Measurements from ENCODE around the gene ABHD8. TPM values are rescaled to one million over a fixed set of nuclear protein-coding genes. Genes with fewer than 3 reads are reported as not detected.

Gene ABHD8
- total RNA-seq, 1 experiment from 2014 or later: 5.2 TPM

GRCh38 chr19:17329366-17330261 is 26.4 kb upstream of the ABHD8 start:
- BruUV-seq (replicated peaks): no TSS peak
- Histone ChIP-seq H3K4me3 (replicated peaks in 1 of 2; ENCODE audit: low read depth in 1 of 2, low read length in 2 of 2) (no peak overlapping the region), H3K27me3 (ENCODE audit: insufficient read depth, low read length) (no peaks in the 10 kb centered on the region), H3K4me2 (ENCODE audit: low read length) (no peak overlapping the region), H3K4me1 (ENCODE audit: control insufficient read depth in 1 of 2, insufficient read depth in 2 of 2, low read length in 2 of 2) (peaks cover 16 to 39% of the 10 kb centered on the region in 2 experiments), H3K36me3 (ENCODE audit: control insufficient read depth in 1 of 2, insufficient read depth in 2 of 2, low read length in 2 of 2) (no peaks in the 10 kb centered on the region), H3K9me3 (ENCODE audit: control insufficient read depth in 1 of 2, insufficient read depth in 1 of 2, low read depth in 1 of 2, low read length in 2 of 2) (no peaks in the 10 kb centered on the region), H3K9me2 (ENCODE audit: insufficient read depth) (no peaks in the 10 kb centered on the region), H3K27ac (ENCODE audit: low read depth, low read length) (peak overlapping the region; percentile 52; the same call in 1 of the 2 replicates), H4K20me1 (ENCODE audit: insufficient read depth) (no peaks in the 10 kb centered on the region), H2AFZ (ENCODE audit: low read depth, low read length, poor library complexity, severe bottlenecking) (no peak overlapping the region), H3K79me2 (ENCODE audit: insufficient read depth, low read length) (peaks cover 5% of the 10 kb centered on the region; the same call in 1 of the 2 replicates), H3K9ac (ENCODE audit: low read length) (no peak overlapping the region)
- no peak for TF ChIP-seq SIN3A (IDR thresholded peaks at IDR 0.05; ENCODE audit: low read depth)
- TF ChIP-seq SP1 (IDR thresholded peaks at IDR 0.05; ENCODE audit: low read depth): no peak
- no peak for TF ChIP-seq SRF (IDR thresholded peaks at IDR 0.05; ENCODE audit: low read depth)
- TF ChIP-seq YY1 (IDR thresholded peaks at IDR 0.05; ENCODE audit: extremely low read depth, insufficient replicate concordance, low read depth, low read length): no peak
- no peak for DNase-seq (ENCODE audit: low read depth, low spot score)
- intact Hi-C loops (cut with micrococcal nuclease): no loop called here
- no peak for ATAC-seq
- POLR2A ChIA-PET: no interaction called here
- RAD21 ChIA-PET (ENCODE audit: low non-redundant PET in 1 of 2, low total read pairs in 2 of 2, uncharacterized antibody in 2 of 2, unreplicated experiment in 2 of 2): no interaction called here
- CTCF ChIA-PET: no interaction called here

- H3K4me2 ChIP-seq (ENCODE audit: low read length): peak overlapping the region; percentile 86
- no peak overlapping the region for H2AFZ ChIP-seq (ENCODE audit: low read depth, low read length, poor library complexity, severe bottlenecking)
- peak overlapping the region; percentile 50 to 65 for H3K4me3 ChIP-seq (replicated peaks in 1 of 2; ENCODE audit: low read depth in 1 of 2, low read length in 2 of 2)
- H3K36me3 ChIP-seq (ENCODE audit: control insufficient read depth in 1 of 2, insufficient read depth in 2 of 2, low read length in 2 of 2): no peaks in the 10 kb centered on the region
- H4K20me1 ChIP-seq (ENCODE audit: insufficient read depth): no peaks in the 10 kb centered on the region
- CTCF ChIA-PET: interaction anchor here (0.6 to 3.0 kb wide), 3 partner anchors 7 to 263 kb away, joined by 4 to 12 read pairs (median 4); no protein-coding TSS in a partner anchor
- H3K79me2 ChIP-seq (ENCODE audit: insufficient read depth, low read length): no peaks in the 10 kb centered on the region
- no peaks in the 10 kb centered on the region for H3K27me3 ChIP-seq (ENCODE audit: insufficient read depth, low read length)
- no peaks in the 10 kb centered on the region for H3K9me2 ChIP-seq (ENCODE audit: insufficient read depth)
- ATAC-seq (no peak), DNase-seq (ENCODE audit: low read depth, low spot score) (no peak)
- intact Hi-C loops (cut with micrococcal nuclease): no loop called here
- POLR2A ChIA-PET: interaction anchor here (0.6 to 2.8 kb wide), 5 partner anchors 10 to 71 kb away, joined by 3 to 9 read pairs (median 6); partner anchors contain the start of gene DDA1
- H3K27ac ChIP-seq (ENCODE audit: low read depth, low read length): peak overlapping the region; percentile 90
- H3K9ac ChIP-seq (ENCODE audit: low read length): peak overlapping the region; percentile 67
- peaks cover 16 to 34% of the 10 kb centered on the region in 2 experiments for H3K4me1 ChIP-seq (ENCODE audit: control insufficient read depth in 1 of 2, insufficient read depth in 2 of 2, low read length in 2 of 2)
- H3K9me3 ChIP-seq (ENCODE audit: control insufficient read depth in 1 of 2, insufficient read depth in 1 of 2, low read depth in 1 of 2, low read length in 2 of 2): no peaks in the 10 kb centered on the region
- no TSS peak for BruUV-seq (replicated peaks)
- RAD21 ChIA-PET (ENCODE audit: low non-redundant PET in 1 of 2, low total read pairs in 2 of 2, uncharacterized antibody in 2 of 2, unreplicated experiment in 2 of 2): no interaction called here
- TF ChIP-seq FOSL1 (IDR thresholded peaks at IDR 0.05; ENCODE audit: low read depth) (no peak), SIN3A (IDR thresholded peaks at IDR 0.05; ENCODE audit: low read depth) (no peak), ATF3 (IDR thresholded peaks at IDR 0.05) (no peak), REST (IDR thresholded peaks at IDR 0.05; ENCODE audit: low read depth) (no peak), ZBTB33 (IDR thresholded peaks at IDR 0.05; ENCODE audit: extremely low read depth, insufficient replicate concordance, low read length) (no peak), ZNF274 (IDR thresholded peaks at IDR 0.05; ENCODE audit: low read depth, low read length) (no peak)
Measured at GRCh38 chr19:17328517-17329365, 25.5 kb upstream of the ABHD8 start.

Measured in HCT116 (cell line).